Activated naive CD8-positive, alpha-beta T cell (primary cell): ENCODE measurements around the gene WHRN.

ENCODE experiments used
- H3K27ac Mint-ChIP-seq: one replicate; pipeline ENCODE4 v1.8.0; 2021; ENCODE audit warnings: mixed read lengths
- H3K27me3 Mint-ChIP-seq: one replicate; pipeline ENCODE4 v1.8.0; 2021; ENCODE audit warnings: mixed read lengths
- H3K36me3 Mint-ChIP-seq: one replicate; pipeline ENCODE4 v1.8.0; 2021; ENCODE audit warnings: mixed read lengths
- H3K4me1 Mint-ChIP-seq: one replicate; pipeline ENCODE4 v1.8.0; 2021; ENCODE audit warnings: low read depth, mixed read lengths
- H3K4me3 Mint-ChIP-seq: one replicate; pipeline ENCODE4 v1.8.0; 2021; ENCODE audit warnings: mild to moderate bottlenecking, mixed read lengths
- H3K9me3 Mint-ChIP-seq: one replicate; pipeline ENCODE4 v1.8.0; 2021; ENCODE audit warnings: low read depth, mixed read lengths

The WHRN gene

DNA sequence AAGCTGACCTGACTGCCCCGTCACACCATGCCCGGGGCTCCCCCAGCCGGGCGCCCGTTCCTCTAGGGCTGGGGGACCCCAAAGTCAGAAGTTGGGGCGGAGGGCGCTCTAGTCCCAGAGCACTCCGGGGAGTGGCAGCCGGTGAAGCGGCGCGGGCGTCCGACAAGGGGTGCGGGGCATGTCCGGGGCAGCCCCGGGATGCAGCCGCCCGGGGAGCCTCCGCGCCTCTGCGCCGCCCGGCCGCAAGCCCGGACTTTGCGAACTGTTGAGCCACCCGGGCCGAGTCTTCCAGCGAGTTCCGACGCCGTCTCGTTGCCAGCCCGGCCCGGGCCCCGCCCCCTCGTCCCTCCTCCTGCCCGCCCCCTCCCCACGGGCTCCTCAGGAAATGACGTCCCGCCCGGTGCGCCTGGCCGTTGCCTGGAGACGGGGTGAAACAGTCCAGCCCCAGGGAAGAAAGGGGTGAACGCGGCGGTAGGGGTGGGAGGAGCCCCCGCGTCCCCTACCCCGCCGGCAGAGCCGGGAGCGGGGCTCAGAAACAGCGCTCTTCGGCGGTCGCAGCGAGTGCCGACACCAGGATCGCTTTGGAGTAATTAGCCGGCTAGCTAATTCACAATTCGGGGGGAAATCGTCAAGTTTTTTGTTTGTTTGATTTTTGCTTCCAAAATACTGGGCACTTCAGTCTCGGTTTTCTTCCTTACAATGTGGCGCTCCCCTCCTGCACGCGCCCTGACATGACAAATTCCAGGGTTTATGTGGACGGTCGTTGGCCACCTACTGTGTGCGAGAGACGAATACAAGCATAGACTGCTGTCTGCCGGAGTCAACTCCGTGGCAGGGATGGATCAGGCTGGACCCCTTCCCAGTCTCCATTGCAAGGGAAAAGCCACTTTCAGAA, at the start of gene WHRN:
WHRN (minus strand) TSS at position 287 of the 895 bp plus-strand sequence. CDS start 672 bp downstream, outside the sequence.
- H3K27me3 Mint-ChIP-seq, result peaks cover 17% of the 10 kb centered on the region
- H3K36me3 Mint-ChIP-seq, result no peaks in the 10 kb centered on the region
- H3K9me3 Mint-ChIP-seq, result no peaks in the 10 kb centered on the region
- peaks cover 31% of the 10 kb centered on the region for H3K4me1 Mint-ChIP-seq
- H3K27ac Mint-ChIP-seq, result peak within 1 kb of the TSS; percentile 77
- peak within 1 kb of the TSS; percentile 88 for H3K4me3 Mint-ChIP-seq

DNA sequence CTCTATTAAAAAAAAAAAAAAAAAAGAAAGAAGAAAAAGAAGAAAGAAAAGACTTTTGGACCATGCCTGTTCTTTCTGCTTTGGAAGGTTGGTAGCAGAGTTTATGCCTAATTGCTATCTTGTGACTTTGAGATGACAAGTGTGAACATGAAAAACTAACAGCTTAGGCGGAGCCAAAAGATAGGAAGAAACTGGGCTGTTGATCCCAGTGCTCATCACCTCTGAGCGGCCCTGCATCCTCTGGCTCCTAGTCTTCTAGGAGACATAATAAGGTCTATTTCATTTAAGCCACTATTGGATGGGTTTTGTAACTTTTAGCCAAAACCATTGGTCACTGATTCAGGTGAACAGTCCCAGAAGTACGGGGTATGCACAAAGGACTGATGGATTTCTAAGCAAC, 47.9 kb upstream of the WHRN start:
- H3K4me1 Mint-ChIP-seq, result no peaks in the 10 kb centered on the region
- H3K4me3 Mint-ChIP-seq, result no peak overlapping the region
- H3K27ac Mint-ChIP-seq, result no peak overlapping the region
- H3K36me3 Mint-ChIP-seq, result peaks cover 3% of the 10 kb centered on the region
- H3K9me3 Mint-ChIP-seq, result peaks cover 5% of the 10 kb centered on the region
- no peaks in the 10 kb centered on the region for H3K27me3 Mint-ChIP-seq

DNA sequence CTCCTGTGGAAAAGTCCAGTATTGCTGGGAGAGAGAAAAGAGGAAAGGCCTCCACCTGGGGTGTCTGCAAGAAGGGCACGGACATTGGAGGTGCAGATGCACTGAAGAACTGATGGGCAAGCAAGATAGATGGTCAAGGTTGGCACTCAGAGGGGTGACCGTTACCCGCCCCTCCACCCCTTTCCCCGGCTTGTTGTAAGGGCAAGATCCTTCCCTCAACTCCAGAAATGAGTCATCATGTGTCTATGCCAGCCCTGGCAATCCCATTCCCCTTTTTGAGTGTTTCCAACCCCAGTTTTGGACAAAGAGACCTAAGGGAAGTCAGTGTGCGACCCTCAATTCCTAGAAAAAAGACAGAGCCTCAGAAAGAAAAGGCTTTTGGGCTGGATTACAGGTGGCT, 47.4 kb upstream of the WHRN start:
- no peak overlapping the region for H3K4me3 Mint-ChIP-seq
- H3K9me3 Mint-ChIP-seq, result peaks cover 5% of the 10 kb centered on the region
- no peak overlapping the region for H3K27ac Mint-ChIP-seq
- no peaks in the 10 kb centered on the region for H3K4me1 Mint-ChIP-seq
- peaks cover 3% of the 10 kb centered on the region for H3K36me3 Mint-ChIP-seq
- H3K27me3 Mint-ChIP-seq, result no peaks in the 10 kb centered on the region

DNA sequence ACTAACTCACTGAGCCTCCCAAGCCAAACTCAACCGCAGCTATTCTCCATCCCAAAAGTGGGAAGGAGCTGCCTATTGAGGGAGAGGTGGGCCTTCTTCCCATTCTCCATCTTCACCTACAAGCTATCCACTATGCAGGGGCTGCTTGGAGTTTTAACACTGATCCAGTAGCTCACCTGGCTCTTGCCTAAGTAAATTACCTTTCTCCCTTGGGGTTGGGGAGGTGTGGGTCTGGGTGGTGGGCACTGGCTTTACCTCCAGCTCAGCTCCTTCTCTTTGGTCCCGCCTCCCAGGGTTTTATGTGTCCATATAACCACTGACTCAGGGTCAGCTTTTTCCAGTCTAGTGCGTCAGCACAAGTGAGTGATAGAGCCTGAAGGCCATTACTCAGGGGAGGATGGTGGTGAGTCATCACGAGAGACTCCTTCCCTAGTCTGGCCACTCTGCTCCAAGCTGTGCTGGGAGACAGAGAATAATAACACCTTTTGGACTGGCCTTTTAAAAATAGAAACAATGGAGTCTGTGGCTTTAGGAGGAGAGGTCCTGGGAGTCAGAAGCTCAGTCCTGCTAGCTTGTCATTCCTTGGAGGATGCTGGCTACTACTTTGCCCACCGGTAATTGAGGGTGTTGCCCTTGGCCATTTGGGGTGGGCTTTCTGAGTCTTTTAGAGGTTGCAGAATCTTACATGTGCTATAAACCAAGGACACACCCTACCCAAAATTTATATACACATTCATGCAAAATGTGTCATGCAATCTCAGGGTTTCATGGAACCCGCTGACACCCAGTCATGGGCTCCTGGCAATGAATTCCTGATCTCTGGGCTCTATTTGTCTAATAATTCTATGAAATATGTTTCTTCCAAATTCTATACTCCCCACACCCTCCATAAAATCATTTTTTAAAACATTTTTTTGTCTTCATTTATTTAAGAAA, 46.7 kb upstream of the WHRN start:
- peaks cover 5% of the 10 kb centered on the region for H3K9me3 Mint-ChIP-seq
- no peak overlapping the region for H3K4me3 Mint-ChIP-seq
- no peaks in the 10 kb centered on the region for H3K4me1 Mint-ChIP-seq
- H3K27me3 Mint-ChIP-seq, result no peaks in the 10 kb centered on the region
- no peak overlapping the region for H3K27ac Mint-ChIP-seq
- peaks cover 3% of the 10 kb centered on the region for H3K36me3 Mint-ChIP-seq

DNA sequence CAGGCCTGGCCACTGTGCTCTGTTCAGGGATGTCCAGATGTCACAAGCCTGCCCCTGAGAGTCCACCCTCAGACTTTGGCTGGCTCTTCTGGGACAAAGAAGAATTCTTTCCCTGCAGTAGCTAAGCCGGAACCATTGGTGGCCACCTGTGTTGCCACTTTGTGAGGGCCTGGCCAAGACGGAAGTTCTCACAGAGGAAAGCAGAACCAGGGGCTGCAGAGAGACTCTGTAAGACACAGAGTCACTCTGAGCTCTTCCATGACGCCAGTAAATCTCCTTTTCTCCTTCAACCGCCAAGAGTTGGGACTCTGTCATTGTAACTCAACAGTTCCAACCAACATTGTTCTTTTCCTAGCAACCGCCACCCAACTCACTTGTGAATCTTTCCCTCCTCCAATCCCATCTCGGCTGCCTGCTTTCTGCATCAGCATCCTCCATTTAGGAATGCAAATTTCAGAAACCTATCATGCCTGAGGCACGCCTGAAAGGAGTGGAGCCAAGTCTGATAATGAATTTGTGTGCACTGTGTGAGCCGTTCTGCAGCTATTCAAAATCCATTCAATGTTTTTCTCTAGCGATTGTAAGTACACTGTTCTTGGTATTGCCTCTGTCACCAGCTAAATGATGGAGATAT, 44.5 kb upstream of the WHRN start:
- no peaks in the 10 kb centered on the region for H3K4me1 Mint-ChIP-seq
- H3K4me3 Mint-ChIP-seq, result no peak overlapping the region
- no peaks in the 10 kb centered on the region for H3K36me3 Mint-ChIP-seq
- peaks cover 3% of the 10 kb centered on the region for H3K27me3 Mint-ChIP-seq
- no peak overlapping the region for H3K27ac Mint-ChIP-seq
- no peaks in the 10 kb centered on the region for H3K9me3 Mint-ChIP-seq

DNA sequence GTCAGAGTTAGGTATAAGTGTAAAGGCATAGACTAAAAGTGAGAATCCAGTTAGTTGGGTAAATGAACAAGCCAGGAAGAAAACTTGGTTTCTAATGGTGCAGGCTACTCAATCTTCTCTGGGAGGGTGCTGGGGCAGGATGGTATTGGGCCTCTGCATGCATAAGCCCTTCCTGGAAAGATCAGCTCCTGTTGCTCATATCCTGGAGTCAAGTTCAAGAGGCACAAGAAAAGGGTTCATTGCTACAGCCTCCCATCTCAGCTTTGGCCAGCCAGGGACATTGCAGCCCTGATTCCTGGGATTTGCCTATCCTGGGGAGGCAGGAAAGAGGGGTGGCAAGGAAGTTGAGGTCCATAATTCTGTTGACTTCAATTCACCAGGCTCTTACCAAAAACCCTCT, 41.6 kb upstream of the WHRN start:
- no peaks in the 10 kb centered on the region for H3K36me3 Mint-ChIP-seq
- no peaks in the 10 kb centered on the region for H3K9me3 Mint-ChIP-seq
- no peak overlapping the region for H3K4me3 Mint-ChIP-seq
- no peaks in the 10 kb centered on the region for H3K4me1 Mint-ChIP-seq
- H3K27me3 Mint-ChIP-seq, result peaks cover 3% of the 10 kb centered on the region
- H3K27ac Mint-ChIP-seq, result no peak overlapping the region

DNA sequence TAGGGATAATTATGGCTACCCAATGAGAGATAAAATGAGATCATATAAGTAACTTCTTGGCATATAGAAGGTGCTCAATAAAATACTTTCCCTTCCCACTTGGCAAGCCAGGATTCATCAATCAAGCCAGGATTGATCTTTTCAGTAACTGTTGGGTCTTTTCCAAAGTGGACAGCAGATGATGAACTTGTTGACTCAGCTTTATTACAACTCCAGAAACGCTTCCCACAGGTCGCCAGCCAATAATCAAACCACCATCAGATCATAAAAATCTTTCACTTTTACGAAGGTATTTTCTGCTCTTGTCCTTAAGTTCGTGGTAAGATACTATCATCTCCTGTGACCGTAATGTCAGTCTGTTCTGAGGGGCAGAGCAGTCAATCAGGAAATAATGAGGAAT, 39.8 kb upstream of the WHRN start:
- H3K36me3 Mint-ChIP-seq, result no peaks in the 10 kb centered on the region
- no peak overlapping the region for H3K4me3 Mint-ChIP-seq
- no peak overlapping the region for H3K27ac Mint-ChIP-seq
- H3K9me3 Mint-ChIP-seq, result no peaks in the 10 kb centered on the region
- peaks cover 3% of the 10 kb centered on the region for H3K27me3 Mint-ChIP-seq
- H3K4me1 Mint-ChIP-seq, result no peaks in the 10 kb centered on the region

DNA sequence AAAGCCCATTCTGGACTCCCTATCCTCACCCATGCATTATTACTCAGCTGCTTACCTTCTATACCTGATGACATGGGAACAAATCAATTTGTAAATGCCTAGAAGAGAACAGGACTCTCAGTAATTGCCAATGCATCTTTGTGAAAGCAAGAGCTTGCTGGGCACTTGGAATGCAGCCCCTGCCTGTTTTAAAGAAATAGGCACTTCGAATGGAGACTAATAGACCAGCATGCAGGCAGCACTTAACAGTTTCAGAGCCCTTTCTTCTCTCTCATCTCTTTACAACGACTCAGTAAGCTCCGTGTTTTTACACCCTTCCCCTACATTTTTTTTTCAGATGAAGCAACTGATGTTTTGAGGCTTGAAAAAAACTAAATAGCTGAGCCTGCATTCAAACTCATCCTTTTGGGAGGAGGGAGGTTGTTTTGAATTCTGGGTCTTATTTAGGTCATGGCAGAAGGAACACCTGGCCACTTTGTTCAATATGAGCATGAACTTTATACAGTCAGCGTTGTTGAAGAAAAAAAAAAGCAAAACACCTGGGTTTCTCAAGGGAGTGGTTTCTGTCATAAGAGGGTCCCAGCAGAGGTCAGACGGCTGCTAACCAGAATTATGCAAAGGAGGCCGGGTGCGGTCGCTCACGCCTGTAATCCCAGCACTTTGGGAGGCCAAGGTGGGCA, 34.6 kb upstream of the WHRN start:
- H3K4me3 Mint-ChIP-seq, result no peak overlapping the region
- peaks cover under 1% of the 10 kb centered on the region for H3K27me3 Mint-ChIP-seq
- peaks cover 7% of the 10 kb centered on the region for H3K4me1 Mint-ChIP-seq
- H3K9me3 Mint-ChIP-seq, result no peaks in the 10 kb centered on the region
- no peak overlapping the region for H3K27ac Mint-ChIP-seq
- no peaks in the 10 kb centered on the region for H3K36me3 Mint-ChIP-seq

DNA sequence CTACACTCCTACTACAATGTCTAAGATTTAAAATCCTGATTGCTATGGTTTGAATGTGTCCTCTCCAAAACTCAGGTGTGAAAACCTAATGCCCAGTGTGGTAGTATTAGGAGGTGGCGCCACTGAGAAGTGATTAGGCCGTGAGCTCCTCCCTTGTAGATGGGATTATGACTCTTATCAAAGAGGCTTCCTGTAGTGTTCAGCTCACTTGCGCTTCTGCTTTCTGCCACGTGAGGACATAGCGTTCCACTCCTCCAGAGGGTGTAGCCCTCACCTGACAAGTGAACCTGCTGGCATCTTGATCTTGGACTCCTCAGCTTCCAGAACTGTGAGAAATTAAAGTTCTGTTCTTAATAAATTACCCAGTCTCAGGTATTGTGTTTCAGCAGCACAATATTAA, 33.0 kb upstream of the WHRN start:
- H3K27ac Mint-ChIP-seq, result peak overlapping the region; percentile 19
- H3K36me3 Mint-ChIP-seq, result no peaks in the 10 kb centered on the region
- peaks cover 7% of the 10 kb centered on the region for H3K4me1 Mint-ChIP-seq
- no peaks in the 10 kb centered on the region for H3K27me3 Mint-ChIP-seq
- H3K4me3 Mint-ChIP-seq, result no peak overlapping the region
- H3K9me3 Mint-ChIP-seq, result no peaks in the 10 kb centered on the region

DNA sequence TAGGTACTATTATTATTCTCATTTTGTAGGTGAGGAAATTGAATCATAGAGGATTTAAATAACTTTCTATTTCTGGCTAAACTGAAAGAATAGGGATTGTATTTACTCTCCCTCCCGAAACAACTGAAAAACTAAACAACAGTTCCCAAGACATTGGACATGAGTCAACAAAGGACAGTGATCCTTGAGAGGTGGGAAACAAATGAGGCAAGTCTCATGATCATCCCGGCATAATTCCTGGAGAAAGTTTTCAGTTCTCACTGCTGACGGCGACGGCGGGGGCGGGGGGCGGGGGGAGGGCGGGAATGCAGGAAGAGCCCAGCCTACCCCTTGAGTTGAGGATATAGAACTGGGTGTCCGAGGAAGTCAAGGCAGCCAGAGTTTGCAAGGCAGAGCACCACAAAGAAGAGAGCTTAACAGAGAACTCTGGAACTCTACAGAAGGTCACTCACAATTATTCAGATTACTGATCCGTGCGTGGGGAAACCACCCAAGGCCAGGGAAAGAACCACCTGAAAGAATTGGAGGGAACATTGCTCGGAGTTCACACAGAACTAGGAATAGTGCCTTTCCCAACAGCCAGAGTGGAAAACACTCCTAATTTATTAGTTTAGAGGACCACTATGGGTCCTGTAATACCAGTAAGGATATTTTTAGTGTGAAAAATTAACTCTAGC, 27.4 kb upstream of the WHRN start:
- Mint-ChIP-seq H3K4me1 (peaks cover 2% of the 10 kb centered on the region), H3K27ac (no peak overlapping the region), H3K27me3 (peaks cover 1% of the 10 kb centered on the region), H3K9me3 (no peaks in the 10 kb centered on the region), H3K36me3 (no peaks in the 10 kb centered on the region), H3K4me3 (no peak overlapping the region)

DNA sequence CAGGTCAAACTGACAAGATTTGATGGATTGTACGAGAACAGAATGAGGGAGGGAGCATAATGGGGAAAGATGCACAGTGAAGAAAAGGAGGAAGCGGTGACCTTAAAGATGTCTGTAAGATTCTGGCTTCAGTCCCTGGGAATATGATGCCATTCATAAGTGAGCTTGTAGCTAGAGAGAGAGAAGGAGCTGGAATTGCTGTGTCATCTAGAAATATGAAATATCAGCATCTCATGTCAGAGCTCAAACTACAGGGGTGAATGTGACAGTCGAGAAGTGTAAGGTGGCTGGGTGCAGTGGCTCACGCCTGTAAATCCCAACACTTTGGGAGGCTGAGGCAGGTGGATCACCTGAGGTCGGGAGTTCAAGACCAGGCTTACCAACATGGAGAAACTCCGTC, 24.0 kb upstream of the WHRN start:
- Mint-ChIP-seq H3K4me3 (no peak overlapping the region), H3K9me3 (no peaks in the 10 kb centered on the region), H3K27me3 (peaks cover 1% of the 10 kb centered on the region)

DNA sequence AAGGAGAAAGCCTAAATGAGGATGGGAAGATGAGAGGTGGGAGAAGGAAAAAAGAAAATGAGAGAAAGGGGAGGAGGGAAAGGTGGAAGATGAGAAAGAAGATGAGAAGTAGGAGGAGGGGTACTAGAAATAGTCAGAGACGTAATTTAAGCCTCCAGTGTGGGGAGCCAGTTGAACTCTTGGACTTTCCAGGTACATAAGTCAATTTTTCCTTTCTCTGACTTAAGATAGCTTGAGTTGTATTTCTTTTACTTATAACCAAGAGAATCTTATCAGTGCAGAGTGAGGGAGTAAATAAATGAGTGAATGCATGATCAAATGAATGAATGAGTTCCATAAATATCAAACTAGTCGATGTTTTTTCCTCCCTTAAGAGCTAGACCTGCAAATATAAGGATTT, 21.5 kb upstream of the WHRN start:
- Mint-ChIP-seq H3K4me1 (no peaks in the 10 kb centered on the region), H3K4me3 (no peak overlapping the region), H3K36me3 (no peaks in the 10 kb centered on the region), H3K27me3 (peaks cover 6% of the 10 kb centered on the region), H3K9me3 (no peaks in the 10 kb centered on the region), H3K27ac (no peak overlapping the region)

More for the DNA sequence above, 24.0 kb upstream of the WHRN start:
- Mint-ChIP-seq H3K36me3 (no peaks in the 10 kb centered on the region), H3K27ac (no peak overlapping the region), H3K4me1 (no peaks in the 10 kb centered on the region)

DNA sequence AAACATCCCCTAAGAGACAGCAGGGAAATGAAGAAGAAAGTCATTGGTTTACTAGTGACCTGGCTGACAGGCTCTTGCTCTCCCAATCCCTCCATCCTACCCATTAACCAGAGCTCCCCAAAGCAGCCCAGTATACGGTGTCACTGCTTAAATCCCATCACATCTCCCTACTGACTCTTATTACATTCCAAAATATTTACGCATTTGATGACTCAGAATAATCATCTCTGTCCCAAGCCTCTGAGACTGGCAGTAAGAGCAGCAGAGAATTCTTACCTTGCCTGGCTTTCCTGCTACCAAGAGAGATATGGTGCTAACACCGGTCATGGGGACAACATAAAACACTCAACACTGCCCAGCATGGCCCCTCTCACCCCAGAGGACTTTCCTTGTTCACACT, 20.2 kb upstream of the WHRN start:
- Mint-ChIP-seq H3K36me3 (no peaks in the 10 kb centered on the region), H3K4me1 (no peaks in the 10 kb centered on the region), H3K27me3 (peaks cover 8% of the 10 kb centered on the region), H3K27ac (no peak overlapping the region), H3K9me3 (no peaks in the 10 kb centered on the region), H3K4me3 (no peak overlapping the region)

DNA sequence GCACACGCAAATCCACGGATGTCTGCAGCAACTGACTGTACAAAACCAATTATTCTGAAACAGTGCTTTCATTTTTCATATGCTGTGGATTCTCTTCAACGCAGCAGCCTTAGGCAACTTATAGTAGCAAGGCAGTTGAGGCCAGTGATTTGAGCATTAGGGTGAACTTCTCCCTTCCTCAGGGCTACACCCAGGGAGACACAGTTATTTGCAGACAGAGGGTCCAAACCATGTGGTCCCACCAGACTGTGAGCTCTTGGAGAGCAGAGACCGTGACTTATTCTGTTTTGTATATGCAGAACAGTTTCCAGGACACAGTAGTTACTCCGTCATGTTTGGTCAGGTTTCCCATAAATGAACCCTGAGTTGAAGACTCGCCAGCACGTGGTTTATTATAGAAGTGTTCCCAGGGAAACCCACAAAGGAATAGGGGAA, 19.0 kb upstream of the WHRN start:
- peaks cover 8% of the 10 kb centered on the region for H3K27me3 Mint-ChIP-seq
- no peak overlapping the region for H3K4me3 Mint-ChIP-seq
- H3K36me3 Mint-ChIP-seq, result no peaks in the 10 kb centered on the region
- no peaks in the 10 kb centered on the region for H3K9me3 Mint-ChIP-seq
- no peak overlapping the region for H3K27ac Mint-ChIP-seq
- H3K4me1 Mint-ChIP-seq, result no peaks in the 10 kb centered on the region
